ENCODE results near the gene SPAG4.

Gene SPAG4

DNA sequence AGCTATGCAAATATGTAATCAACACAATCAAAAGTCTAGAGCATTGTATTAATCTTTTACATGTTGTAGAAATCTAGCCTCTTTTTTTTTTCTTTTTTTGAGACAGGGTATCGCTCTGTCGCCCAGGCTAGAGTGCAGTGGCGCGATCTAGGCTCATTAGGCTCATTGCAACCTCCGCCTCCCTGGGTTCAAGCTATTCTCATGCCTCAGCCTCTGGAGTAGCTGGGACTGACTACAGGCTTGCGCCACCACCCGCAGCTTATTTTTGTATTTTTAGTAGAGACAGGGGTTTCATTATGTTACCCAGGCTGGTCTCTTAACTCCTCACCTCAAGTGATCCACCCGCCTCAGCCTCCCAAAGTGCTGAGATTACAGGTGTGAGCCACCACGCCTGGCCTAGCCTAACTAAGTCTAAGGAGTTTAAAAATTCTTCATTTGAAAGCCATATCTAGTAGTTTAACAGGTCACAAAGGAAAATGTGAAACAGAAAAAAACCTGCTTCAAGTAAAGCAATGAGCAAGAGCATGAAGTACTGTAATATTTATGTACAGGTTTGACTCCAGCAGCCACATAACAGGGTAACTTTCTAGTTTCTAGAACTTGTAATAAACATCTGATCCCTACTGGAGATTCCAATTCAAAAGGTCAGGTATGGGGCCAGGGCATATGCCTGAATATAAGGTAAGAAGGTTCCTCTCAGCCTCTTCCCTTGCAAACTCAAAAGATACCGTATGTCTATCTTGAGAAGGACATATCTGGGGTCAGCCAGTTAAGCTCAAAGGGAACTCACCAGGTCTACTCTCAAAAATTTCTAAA, 44.7 kb downstream of the SPAG4 start:
- DNase-seq (ENCODE audit: low read depth) = no peak

DNA sequence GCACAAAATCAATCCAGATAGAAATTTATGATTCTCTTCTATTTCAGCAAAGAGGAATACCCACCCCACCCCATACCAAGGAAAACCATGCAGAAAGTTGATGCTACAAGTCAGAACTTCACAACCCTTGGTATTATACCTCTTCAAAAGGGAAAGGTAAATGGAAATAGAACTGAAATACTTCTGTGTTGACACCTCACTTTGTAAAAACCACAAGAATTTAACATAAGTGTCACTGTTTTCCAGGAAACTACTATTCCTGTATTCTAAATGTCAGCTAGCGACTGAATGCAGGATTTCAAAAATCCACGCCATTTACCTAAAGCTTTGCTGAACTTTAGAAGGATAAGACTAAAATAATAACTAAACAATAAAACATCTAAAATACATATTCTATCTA, 45.4 kb downstream of the SPAG4 start:
- no peak for DNase-seq (ENCODE audit: low read depth)

DNA sequence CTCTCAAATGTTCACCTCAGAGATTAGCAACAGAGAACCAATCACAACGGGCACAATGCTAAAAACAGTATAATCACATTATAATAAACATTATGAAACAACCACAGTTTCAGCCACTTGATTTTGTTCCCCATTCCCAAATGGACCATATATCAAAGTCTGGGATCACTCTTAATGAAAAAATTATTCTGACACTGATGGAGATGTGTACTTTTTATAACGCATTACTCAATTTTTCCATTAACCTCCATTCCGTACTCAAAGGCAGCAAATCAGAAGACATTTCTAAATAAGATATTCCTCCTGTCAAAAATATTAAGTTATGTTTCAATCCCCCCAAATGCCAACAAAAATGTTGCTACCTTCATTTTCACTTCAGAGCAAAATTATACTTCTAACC, 46.3 kb downstream of the SPAG4 start:
- no peak for DNase-seq (ENCODE audit: low read depth)

DNA sequence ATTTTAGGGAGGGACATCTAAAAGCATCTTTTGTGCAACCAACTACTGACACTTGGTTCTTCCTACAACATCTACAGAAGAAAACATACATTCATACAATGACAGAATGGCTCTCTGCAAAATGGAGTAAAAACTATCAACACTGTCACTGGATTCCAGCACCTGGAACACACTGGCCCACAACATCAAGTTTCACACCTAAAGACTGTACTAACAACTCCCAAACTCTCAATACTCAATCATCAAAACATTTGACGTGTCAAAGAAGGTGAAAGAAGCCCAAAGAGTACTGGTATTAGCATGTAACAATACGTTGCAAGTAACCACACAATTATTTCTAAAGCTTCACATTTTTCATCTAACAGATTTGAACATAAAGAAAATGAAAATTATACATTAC, 46.9 kb downstream of the SPAG4 start:
- no peak for DNase-seq (ENCODE audit: low read depth)

DNA sequence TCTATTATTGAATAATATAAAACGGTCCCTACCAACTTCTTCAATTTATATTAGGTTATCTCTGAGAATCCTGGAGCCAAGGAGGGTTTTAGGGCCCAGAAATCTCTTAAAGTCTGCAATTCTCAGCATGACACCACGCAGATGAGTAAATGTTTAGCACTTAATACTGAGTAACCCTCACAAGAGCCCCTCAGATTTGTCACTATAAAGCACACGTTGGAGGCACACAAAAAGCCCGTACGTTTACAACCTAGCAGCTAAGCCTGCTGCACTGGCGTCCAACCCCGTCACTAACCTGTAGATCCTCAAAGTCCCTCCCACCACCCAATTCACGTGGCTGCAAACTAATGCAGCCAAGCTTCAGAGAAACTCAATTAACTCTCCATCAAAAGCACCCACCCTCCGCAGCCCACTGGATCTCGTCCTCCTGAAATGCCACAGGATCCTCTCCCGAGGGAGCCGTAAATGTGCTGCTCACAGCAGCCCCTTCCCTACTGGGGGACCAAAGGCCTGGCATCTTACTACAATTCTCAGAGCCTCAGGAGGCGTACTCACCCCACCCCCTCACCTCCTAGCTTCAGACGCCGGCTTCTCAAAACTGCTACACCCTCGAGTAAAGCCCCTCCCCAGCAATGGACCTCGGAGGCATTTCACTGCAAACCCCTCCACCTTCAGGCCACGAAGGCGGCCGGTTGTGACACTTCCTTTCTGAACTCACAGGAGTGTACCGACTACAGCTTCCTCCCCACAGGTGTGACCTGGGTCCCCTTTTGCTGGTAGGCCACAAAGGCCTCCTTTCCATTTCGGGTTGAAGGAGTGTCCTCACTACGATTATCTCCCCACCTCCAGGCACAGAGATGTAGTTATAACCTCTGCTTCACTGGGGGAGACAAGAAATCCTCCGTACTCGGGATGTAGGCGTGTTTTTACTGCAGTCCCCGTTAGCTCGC, 48.2 kb downstream of the SPAG4 start:
- DNase-seq (ENCODE audit: low read depth) = peak; percentile 46

DNA sequence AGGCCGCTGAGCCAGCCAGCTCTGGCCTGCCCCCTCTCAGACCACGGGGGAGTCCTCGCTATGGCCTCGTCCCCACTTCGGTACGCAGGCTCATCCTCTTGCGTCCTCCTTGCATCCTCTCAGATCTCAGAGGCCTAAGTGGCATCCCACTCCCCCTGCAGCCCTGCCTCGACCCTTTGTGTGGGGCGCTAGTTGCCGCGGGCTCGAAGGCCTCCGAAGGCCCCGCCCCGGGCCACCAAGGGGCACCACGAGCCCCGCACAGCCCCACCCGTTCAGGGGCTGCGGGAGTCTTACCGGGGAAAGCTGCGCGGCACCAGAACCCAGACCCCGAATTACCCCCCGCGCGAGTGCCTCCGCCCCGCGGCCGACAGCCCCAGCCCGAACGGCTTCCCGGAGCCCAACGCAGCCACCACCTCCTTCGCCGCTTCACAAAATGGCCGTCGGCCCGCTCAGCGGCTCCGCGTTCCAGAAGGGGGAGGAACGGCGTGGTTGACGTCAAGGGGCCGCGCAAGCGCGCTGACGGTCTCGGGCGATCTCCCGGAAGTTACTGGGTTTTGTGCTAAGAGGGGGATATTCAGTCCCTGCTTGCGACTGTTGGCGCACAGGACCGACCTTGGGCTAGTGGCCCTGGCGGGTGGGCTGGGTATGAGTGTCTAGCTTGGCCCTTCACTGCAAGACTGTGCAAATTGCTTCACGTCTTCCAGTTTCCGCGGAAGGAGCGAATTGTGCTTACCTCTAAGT, 49.0 kb downstream of the SPAG4 start, which contains the start of the genes CPNE1 and RBM12:
Gene CPNE1, minus strand, starts transcription at position 435 of the 741 bp plus-strand sequence. CDS start 31,977 bp downstream, outside the sequence.
Gene RBM12, minus strand, starts transcription at position 435 of the 741 bp plus-strand sequence. CDS start 9,578 bp downstream, outside the sequence.
- peak; percentile 90 for DNase-seq (ENCODE audit: low read depth)

DNA sequence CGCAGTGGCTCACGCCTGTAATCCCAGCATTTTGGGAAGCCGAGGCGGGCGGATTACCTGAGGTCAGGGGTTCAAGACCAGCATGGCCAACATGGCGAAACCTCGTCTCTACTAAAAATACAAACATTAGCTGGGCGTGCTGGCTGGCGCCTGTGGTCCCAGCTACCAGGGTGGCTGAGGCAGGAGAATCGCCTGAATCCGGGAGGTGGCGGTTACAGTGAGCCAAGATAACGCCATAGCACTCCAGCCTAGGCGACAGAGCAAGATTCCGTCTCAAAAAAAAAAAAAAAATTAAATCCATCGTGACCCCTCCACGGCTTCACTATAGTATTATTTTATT, 50.3 kb downstream of the SPAG4 start:
- no peak for DNase-seq (ENCODE audit: low read depth)

DNA sequence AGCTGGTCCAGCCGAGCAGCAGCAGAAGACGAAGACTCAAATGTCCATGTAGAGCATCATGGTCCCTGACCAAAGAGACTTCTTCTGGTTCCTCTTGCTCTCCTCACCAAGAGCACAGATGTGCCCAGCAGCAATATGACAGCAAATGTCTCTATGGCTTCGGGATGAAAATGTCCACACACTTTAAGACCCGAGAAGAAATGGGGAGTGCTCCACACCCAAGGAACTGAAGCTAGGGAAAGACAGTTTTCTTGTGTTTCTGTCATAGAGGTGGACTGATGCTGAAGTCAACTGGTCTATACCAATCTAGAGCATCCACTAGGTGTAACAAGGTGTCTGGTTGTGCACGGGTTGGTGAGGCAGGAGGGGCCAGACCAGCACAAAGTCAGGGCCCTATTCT, 53.6 kb downstream of the SPAG4 start:
- DNase-seq (ENCODE audit: low read depth) = no peak

DNA sequence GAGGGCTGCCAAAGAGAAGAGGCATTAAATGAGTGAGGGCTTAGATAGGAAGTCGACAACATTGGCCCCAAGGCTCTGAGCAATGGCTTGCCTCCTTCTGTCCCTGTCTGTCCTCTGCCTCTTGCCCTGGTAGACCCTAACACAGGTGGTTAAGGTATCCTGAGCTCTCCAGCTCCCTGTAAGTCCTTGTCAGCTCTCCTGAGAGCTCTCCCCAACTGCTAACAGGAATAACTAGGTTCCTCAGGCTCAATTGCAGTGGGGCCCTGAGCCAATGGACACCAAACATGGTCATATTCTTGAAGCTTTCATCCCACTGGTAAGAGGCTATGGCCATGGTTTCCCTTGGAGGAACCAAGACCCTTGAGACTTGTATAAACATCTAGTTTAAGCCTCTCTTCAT, 54.1 kb downstream of the SPAG4 start:
- DNase-seq (ENCODE audit: low read depth) = no peak
